Muscle of leg (tissue), 11 donors: ENCODE results near the gene PPP2R3A. TPM values are rescaled to one million over a fixed set of nuclear protein-coding genes. Genes with fewer than 3 reads are reported as not detected.
"Not testable (repeated sequence)": the region's sequence is repeated elsewhere in the genome, so short reads cannot be mapped to it uniquely, and the experiment has no call there.

Experiments
- DNase-seq: peaks from one replicate; pipeline ENCODE4 v3.0.0; 2013
- H3K27ac ChIP-seq: one replicate; pipeline ENCODE4 v1.5.1; 2013; ENCODE audit warnings: mild to moderate bottlenecking, low read length, control low read depth
- H3K27me3 ChIP-seq: one replicate; pipeline ENCODE4 v1.6.1; 2013; ENCODE audit warnings: low read length; ENCODE audit not compliant: control insufficient read depth, insufficient read depth
- H3K36me3 ChIP-seq: one replicate; pipeline ENCODE4 v1.6.1; 2013; ENCODE audit warnings: low read length; ENCODE audit not compliant: control insufficient read depth, insufficient read depth
- H3K4me1 ChIP-seq: one replicate; pipeline ENCODE4 v1.6.1; 2013; ENCODE audit warnings: low read length; ENCODE audit not compliant: control insufficient read depth, insufficient read depth
- H3K4me3 ChIP-seq: one replicate; pipeline ENCODE4 v1.5.1; 2013; ENCODE audit warnings: low read length, control low read depth
- H3K9me3 ChIP-seq: replicated peaks from 2 replicates; pipeline ENCODE4 v1.6.1; 2013; ENCODE audit warnings: low read depth, low read length; ENCODE audit not compliant: control insufficient read depth
- WGBS: methylation state at CpG from one replicate; pipeline ENCODE4 v1.1.5; 2013; ENCODE audit warnings: missing lambda C conversion rate; ENCODE audit not compliant: insufficient coverage; 5-methylcytosine and 5-hydroxymethylcytosine counted together
- polyA plus RNA-seq, 8 donors: library from polyadenylated mRNA; unstranded; fragments of 120-200 nt; gene quantifications; one replicate each; pipeline versions ENCODE4 v1.2.1 to v1.2.3, GENCODE V29; 2013; ENCODE audit warnings: inconsistent platforms in 1 of 8, low replicate concordance in 1 of 8; ENCODE audit not compliant: insufficient read length in 8 of 8, insufficient read depth in 1 of 8
- total RNA-seq: library from RNA; stranded (reverse); fragments of 120-200 nt; gene quantifications from one replicate; pipeline ENCODE4 v1.2.4, GENCODE V29; 2013

The PPP2R3A gene
- total and polyA plus RNA-seq, 9 donors: 29.9 to 64.6 (median 48.2) TPM

DNA sequence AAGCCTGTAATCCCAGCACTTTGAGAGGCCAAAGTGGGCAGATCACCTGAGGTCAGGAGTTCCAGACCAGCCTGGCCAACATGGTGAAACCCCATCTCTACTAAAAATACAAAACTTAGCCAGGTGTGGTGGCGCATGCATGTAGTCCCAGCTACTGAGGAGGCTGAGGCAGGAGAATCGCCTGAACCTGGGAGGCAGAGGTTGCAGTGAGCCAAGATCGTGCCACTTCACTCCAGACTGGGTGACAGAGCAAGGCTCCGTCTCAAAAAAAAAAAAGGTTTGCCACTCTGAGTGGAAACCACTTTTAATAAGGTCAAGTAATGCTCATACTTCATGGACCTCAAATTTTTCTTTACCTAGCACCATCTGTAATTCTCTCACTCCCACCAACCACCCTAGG, 178.9 kb downstream of the PPP2R3A start:
- not testable (repeated sequence) for DNase-seq, H3K27ac ChIP-seq, H3K9me3 ChIP-seq, H3K4me3 ChIP-seq, H3K4me1 ChIP-seq, H3K27me3 ChIP-seq
- peaks cover 17% of the 10 kb centered on the region for H3K36me3 ChIP-seq
- 100% methylated on average over 3 of the region's 4 CpGs for WGBS

DNA sequence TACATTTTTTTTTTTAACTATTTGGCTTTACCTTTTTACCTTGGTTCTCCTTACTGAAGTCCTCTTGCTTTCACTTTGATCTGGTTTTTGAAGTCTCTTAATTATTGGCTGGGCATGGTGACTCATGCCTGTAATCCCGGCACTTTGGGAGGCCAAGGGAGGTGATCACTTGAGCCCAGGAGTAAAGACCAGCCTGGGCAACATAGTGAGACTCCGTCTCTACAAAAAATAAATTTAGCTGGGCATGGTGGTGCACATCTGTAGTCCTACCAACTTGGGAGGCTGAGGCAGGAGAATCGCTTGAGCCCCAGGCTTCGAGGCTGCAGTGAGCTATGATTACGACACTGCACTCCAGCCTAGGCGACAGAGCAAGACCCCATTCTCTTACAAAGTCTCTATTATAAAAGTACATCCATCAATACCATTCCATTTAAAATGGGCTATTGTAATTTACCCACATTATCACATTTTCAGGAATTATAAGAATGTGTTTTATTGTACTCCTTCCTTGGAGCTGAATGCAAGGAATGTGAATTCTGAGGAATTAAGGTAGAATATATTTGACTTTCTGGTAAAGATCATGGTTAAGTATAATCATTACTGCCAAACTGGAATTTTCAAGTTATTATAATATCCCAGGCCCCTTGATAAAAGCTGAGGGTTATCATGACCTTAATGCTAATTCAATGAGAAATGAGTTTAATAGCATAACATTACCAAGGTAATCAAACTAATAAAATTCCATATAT, 181.6 kb downstream of the PPP2R3A start:
- Histone ChIP-seq H3K4me1 (no peaks in the 10 kb centered on the region), H3K4me3 (no peak overlapping the region), H3K36me3 (peaks cover 29% of the 10 kb centered on the region), H3K27me3 (no peaks in the 10 kb centered on the region), H3K27ac (no peak overlapping the region), H3K9me3 (no peaks in the 10 kb centered on the region)
- DNase-seq: no peak
- WGBS: 100% methylated on average over 4 of the region's 6 CpGs

DNA sequence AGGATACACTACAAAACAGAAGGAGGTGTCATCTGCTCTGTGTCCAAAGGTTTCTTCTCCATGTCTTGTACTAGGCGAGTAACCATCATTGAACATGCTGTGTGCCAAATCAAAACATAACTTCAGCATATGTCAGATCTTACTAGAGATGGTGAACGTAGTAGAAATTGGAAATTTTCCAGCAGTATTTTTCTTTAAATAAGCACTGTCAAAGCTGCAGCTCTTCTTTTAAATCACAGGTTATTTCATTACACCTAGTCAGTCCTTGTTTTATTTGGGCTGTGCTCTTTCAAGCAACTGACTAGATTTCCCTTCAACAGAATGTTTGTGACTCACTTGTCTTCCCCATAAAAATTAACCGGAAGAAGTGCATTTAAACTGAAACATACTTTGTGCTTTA, 184.1 kb downstream of the PPP2R3A start:
- no CpG with 5 or more reads among the region's 3 CpGs for WGBS
- Histone ChIP-seq H3K4me3 (no peak overlapping the region), H3K27me3 (no peaks in the 10 kb centered on the region), H3K27ac (no peak overlapping the region), H3K36me3 (peaks cover 23% of the 10 kb centered on the region), H3K9me3 (no peaks in the 10 kb centered on the region), H3K4me1 (no peaks in the 10 kb centered on the region)
- DNase-seq: no peak

- H3K27me3 ChIP-seq: no peaks in the 10 kb centered on the region
- no peaks in the 10 kb centered on the region for H3K9me3 ChIP-seq
- H3K4me1 ChIP-seq: no peaks in the 10 kb centered on the region
- H3K4me3 ChIP-seq: no peak overlapping the region
- peaks cover 17% of the 10 kb centered on the region for H3K36me3 ChIP-seq
- no peak for DNase-seq
- H3K27ac ChIP-seq: no peak overlapping the region
- WGBS: 83% methylated on average over 4 of the region's 10 CpGs
Observed at GRCh38 chr3:136151219-136151618, 185.7 kb downstream of the PPP2R3A start.

- no peaks in the 10 kb centered on the region for H3K9me3 ChIP-seq
- DNase-seq: no peak
- no peaks in the 10 kb centered on the region for H3K27me3 ChIP-seq
- no peak overlapping the region for H3K4me3 ChIP-seq
- no CpG with 5 or more reads among the region's 4 CpGs for WGBS
- peaks cover 14% of the 10 kb centered on the region for H3K36me3 ChIP-seq
- no peaks in the 10 kb centered on the region for H3K4me1 ChIP-seq
- no peak overlapping the region for H3K27ac ChIP-seq
Observed at GRCh38 chr3:136152176-136152843, 186.8 kb downstream of the PPP2R3A start.

DNA sequence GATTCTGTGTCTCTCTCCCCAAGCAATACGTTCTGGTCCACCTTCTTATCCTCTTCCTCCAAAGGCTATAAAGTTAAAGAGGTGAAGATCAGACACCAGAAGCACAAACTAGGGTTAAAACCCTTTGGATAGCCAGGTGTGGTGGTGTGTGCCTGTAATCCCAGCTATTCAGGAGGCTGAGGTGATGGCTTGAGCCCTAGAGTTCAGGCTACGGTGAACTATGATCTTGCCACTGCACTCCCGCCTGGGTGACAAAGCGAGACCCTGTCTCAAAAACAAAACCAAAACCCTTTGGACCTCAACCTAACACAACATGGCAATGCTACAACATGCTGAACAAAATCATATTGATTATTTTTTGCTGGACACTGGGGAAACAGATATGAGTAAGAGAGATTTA, 187.4 kb downstream of the PPP2R3A start:
- WGBS: no CpG with 5 or more reads among the region's 4 CpGs
- peaks cover 13% of the 10 kb centered on the region for H3K36me3 ChIP-seq
- no peak overlapping the region for H3K27ac ChIP-seq
- no peak overlapping the region for H3K4me3 ChIP-seq
- no peaks in the 10 kb centered on the region for H3K27me3 ChIP-seq
- H3K9me3 ChIP-seq: no peaks in the 10 kb centered on the region
- no peaks in the 10 kb centered on the region for H3K4me1 ChIP-seq
- no peak for DNase-seq

DNA sequence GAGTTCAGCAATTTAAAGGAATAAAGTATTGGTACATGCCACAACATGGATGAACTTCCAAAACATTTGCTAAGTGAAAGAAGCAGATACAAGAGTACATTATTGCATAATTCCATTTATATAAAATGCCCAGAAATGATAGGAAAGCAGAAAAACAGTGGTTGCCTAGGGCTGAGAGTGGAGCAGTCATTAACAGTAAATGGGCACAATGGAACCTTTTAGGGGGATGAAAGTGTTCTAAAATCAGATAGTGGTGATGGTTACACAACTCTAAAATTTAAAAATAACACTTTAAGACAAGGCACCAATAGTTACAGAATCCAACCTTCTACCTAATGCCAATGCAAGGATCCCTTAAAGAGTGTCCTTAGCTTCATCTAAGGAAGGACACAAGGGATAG, 196.0 kb downstream of the PPP2R3A start:
- DNase-seq: no peak
- Histone ChIP-seq H3K4me1 (no peaks in the 10 kb centered on the region), H3K27me3 (no peaks in the 10 kb centered on the region), H3K4me3 (no peak overlapping the region), H3K36me3 (no peaks in the 10 kb centered on the region), H3K27ac (no peak overlapping the region), H3K9me3 (no peaks in the 10 kb centered on the region)

DNA sequence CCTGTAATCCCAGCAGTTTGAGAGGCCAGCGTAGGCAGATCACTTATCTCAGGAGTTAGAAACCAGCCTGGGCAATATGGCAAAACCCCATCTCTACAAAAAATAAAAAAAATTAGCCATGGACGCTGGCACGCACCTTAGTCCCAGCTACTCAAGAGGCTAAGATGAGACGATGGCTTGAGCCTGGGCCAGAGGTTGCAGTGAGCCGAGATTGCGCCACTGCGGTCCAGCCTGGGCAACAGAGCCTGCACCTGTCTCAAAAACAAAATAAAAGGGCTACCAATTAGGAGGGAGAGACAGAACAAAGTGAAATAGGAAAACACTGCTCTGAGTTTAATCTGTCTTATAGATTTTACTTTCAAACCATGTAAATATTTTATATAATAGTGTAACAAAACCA, 196.8 kb downstream of the PPP2R3A start:
- Histone ChIP-seq H3K36me3 (no peaks in the 10 kb centered on the region), H3K4me1 (no peaks in the 10 kb centered on the region), H3K4me3 (no peak overlapping the region), H3K27me3 (no peaks in the 10 kb centered on the region), H3K9me3 (no peaks in the 10 kb centered on the region), H3K27ac (no peak overlapping the region)
- no peak for DNase-seq
- 94% methylated on average over 3 of the region's 7 CpGs for WGBS

- DNase-seq, H3K9me3 ChIP-seq, H3K4me1 ChIP-seq, H3K27ac ChIP-seq, H3K36me3 ChIP-seq, H3K4me3 ChIP-seq, H3K27me3 ChIP-seq: not testable (repeated sequence)
Observed at GRCh38 chr3:136163607-136164006, 198.1 kb downstream of the PPP2R3A start.

DNA sequence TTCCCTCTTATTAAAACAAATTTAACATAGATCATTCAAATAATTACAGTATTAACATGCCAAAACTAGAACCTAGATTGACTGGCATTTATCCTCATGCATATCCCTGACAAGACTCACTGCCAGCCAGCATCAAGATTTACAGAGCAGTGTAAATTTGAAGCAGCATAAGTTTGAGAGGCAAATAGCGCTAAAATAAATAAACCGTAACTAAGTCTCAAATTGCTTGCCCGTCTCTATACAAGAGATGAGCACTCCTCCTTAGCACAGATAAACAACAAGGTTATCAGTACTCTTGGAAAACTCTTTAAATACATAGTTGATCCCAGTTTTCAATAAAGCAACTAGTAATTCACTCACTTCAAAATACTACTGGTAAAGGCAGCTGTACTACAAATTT, 201.0 kb downstream of the PPP2R3A start:
- DNase-seq: no peak

More for the DNA sequence above, 201.0 kb downstream of the PPP2R3A start:
- H3K9me3 ChIP-seq: no peaks in the 10 kb centered on the region
- no peaks in the 10 kb centered on the region for H3K36me3 ChIP-seq
- H3K27ac ChIP-seq: no peak overlapping the region
- WGBS: no CpG with 5 or more reads among the region's 3 CpGs
- no peak overlapping the region for H3K4me3 ChIP-seq
- H3K4me1 ChIP-seq: no peaks in the 10 kb centered on the region
- no peaks in the 10 kb centered on the region for H3K27me3 ChIP-seq
